Neural cell (in vitro differentiated cells): Measurements from ENCODE around the gene CCDC174. TPM values are rescaled to one million over a fixed set of nuclear protein-coding genes. Genes with fewer than 3 reads are reported as not detected.

Experiments used
- H2AFZ ChIP-seq: fragments of 200-600, 300-800 bp; sonication (generic), shearing (Covaris generic); 2 replicates; pipeline ENCODE4 v1.6.0; 2014; ENCODE audit warnings: low read depth, mild to moderate bottlenecking, antibody characterized with exemption, low read length, moderate library complexity
- H3F3A ChIP-seq: fragments of 200-600 bp; shearing (Covaris generic); 2 replicates; pipeline ENCODE4 v1.6.1; 2016; ENCODE audit warnings: mild to moderate bottlenecking, moderate library complexity, mixed read lengths, antibody characterized with exemption, low read length; ENCODE audit not compliant: insufficient read depth, poor library complexity, severe bottlenecking
- H3K27ac ChIP-seq: fragments of 200-600, 300-800 bp; sonication (generic), shearing (Covaris generic); 2 replicates; pipeline ENCODE4 v1.5.1; 2014; ENCODE audit warnings: mild to moderate bottlenecking, low read length, moderate library complexity
- H3K27me3 ChIP-seq: fragments of 300-800, 200-600 bp; sonication (generic), shearing (Covaris generic); 2 replicates; pipeline ENCODE4 v1.6.0; 2014; ENCODE audit warnings: mild to moderate bottlenecking, low read depth, low read length, moderate library complexity; ENCODE audit not compliant: insufficient read depth
- H3K36me3 ChIP-seq: fragments of 300-800, 200-600 bp; sonication (generic), shearing (Covaris generic); 2 replicates; pipeline ENCODE4 v1.5.1; 2014; ENCODE audit warnings: mild to moderate bottlenecking, antibody characterized with exemption, low read length, moderate library complexity; ENCODE audit not compliant: insufficient read depth
- H3K4me2 ChIP-seq: fragments of 300-800, 200-600 bp; sonication (generic), shearing (Covaris generic); 2 replicates; pipeline ENCODE4 v1.6.0; 2014; ENCODE audit warnings: mild to moderate bottlenecking, low read length
- H3K4me3 ChIP-seq: fragments of 300-800, 200-600 bp; sonication (generic), shearing (Covaris generic); 2 replicates; pipeline ENCODE4 v1.5.1; 2014; ENCODE audit warnings: mild to moderate bottlenecking, low read length, moderate library complexity
- H3K79me2 ChIP-seq: fragments of 200-600 bp; shearing (Covaris generic); replicated peaks from 2 replicates; pipeline ENCODE4 v1.6.0; 2014; ENCODE audit warnings: mild to moderate bottlenecking, low read length, moderate library complexity; ENCODE audit not compliant: insufficient read depth
- H3K9ac ChIP-seq: fragments of 300-800, 200-600 bp; sonication (generic), shearing (Covaris generic); 2 replicates; pipeline ENCODE4 v1.6.1; 2016; ENCODE audit warnings: mild to moderate bottlenecking, low read length, mixed read lengths
- H3K9me2 ChIP-seq: fragments of 200-600 bp; shearing (Covaris generic); 2 replicates; pipeline ENCODE4 v1.6.1; 2016; ENCODE audit warnings: mild to moderate bottlenecking, low read length, mixed read lengths; ENCODE audit not compliant: insufficient read depth
- H3K9me3 ChIP-seq: fragments of 200-600, 300-800 bp; sonication (generic), shearing (Covaris generic); 2 replicates; pipeline ENCODE4 v1.6.1; 2016; ENCODE audit warnings: mild to moderate bottlenecking, mixed run types, low read length, moderate library complexity, mixed read lengths
- H4K20me1 ChIP-seq: fragments of 200-600 bp; shearing (Covaris generic); 2 replicates; pipeline ENCODE4 v1.6.1; 2016; ENCODE audit warnings: mild to moderate bottlenecking, mixed run types; ENCODE audit not compliant: insufficient read depth
- EP300 ChIP-seq: fragments of 450-650 bp; conservative IDR thresholded peaks from 2 replicates; pipeline ENCODE4 v1.6.1; 2014; ENCODE audit warnings: antibody characterized with exemption, mild to moderate bottlenecking, moderate library complexity; ENCODE audit not compliant: poor library complexity, severe bottlenecking
- EZH2 ChIP-seq: fragments of 200-600, 300-800 bp; shearing (Covaris generic), sonication (generic); IDR thresholded peaks from 2 replicates; pipeline ENCODE4 v1.6.1; 2014; ENCODE audit warnings: antibody characterized with exemption, low read length, borderline replicate concordance, mild to moderate bottlenecking; ENCODE audit not compliant: insufficient read depth, poor library complexity, severe bottlenecking
- MXI1 ChIP-seq: fragments of 450-650 bp; conservative IDR thresholded peaks from 2 replicates; pipeline ENCODE4 v1.6.1; 2014; ENCODE audit warnings: antibody characterized with exemption, mild to moderate bottlenecking; ENCODE audit not compliant: poor library complexity, severe bottlenecking
- POLR2AphosphoS5 ChIP-seq: IDR thresholded peaks from 2 replicates; pipeline ENCODE4 v1.6.1; 2012
- RAD21 ChIP-seq: fragments of 450-650 bp; conservative IDR thresholded peaks from 2 replicates; pipeline ENCODE4 v1.6.1; 2014; ENCODE audit warnings: antibody characterized with exemption, mild to moderate bottlenecking, moderate library complexity
- SMC3 ChIP-seq: fragments of 450-650 bp; conservative IDR thresholded peaks from 2 replicates; pipeline ENCODE4 v1.6.1; 2014; ENCODE audit warnings: antibody characterized with exemption, mild to moderate bottlenecking, moderate library complexity; ENCODE audit not compliant: poor library complexity
- TAF1 ChIP-seq: IDR thresholded peaks from 2 replicates; pipeline ENCODE4 v1.6.1; 2012; ENCODE audit warnings: low read depth
- polyA plus RNA-seq: library from polyadenylated mRNA; depleted of rRNA; stranded (reverse); fragments of >200 nt; gene quantifications from 2 replicates; pipeline ENCODE4 v1.2.3, GENCODE V29; 2014
- TF ChIP-seq, protein P1 (sequence below): fragments of 450-650 bp; IDR thresholded peaks from 2 replicates; pipeline ENCODE4 v1.5.1; 2014; ENCODE audit warnings: antibody characterized with exemption, mild to moderate bottlenecking, moderate library complexity; ENCODE audit not compliant: poor library complexity, severe bottlenecking
- TF ChIP-seq, protein P2 (sequence below): IDR thresholded peaks from 2 replicates; pipeline ENCODE4 v1.6.1; 2012; ENCODE audit warnings: borderline replicate concordance

Gene CCDC174
- polyA plus RNA-seq, 1 donor from 2014 or later = 18.0 TPM

DNA sequence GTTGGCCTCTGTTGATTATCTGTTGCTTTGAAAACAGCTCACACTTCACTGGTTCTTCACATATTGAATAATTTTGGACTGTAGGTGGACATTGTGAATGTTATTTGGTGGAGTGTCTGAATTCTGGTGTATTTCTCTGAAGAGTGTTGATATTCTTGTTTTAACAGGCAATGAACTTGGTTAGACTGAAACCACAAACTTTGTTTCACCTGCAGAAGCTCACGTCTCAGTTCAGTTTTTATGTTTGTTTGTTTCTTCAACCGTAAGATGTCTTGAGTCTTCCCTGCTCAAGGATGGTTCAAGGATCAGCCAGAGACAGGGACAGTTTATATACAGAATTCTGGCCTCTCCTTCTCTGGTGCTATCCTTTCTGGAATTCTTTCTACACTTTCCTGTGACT, 67.0 kb downstream of the CCDC174 start:
- H3K9ac ChIP-seq = no peak overlapping the region
- no peaks in the 10 kb centered on the region for H3K9me3 ChIP-seq
- TF ChIP-seq RAD21 = no peak
- no peak for TF ChIP-seq MXI1
- TF ChIP-seq, protein P1, sequence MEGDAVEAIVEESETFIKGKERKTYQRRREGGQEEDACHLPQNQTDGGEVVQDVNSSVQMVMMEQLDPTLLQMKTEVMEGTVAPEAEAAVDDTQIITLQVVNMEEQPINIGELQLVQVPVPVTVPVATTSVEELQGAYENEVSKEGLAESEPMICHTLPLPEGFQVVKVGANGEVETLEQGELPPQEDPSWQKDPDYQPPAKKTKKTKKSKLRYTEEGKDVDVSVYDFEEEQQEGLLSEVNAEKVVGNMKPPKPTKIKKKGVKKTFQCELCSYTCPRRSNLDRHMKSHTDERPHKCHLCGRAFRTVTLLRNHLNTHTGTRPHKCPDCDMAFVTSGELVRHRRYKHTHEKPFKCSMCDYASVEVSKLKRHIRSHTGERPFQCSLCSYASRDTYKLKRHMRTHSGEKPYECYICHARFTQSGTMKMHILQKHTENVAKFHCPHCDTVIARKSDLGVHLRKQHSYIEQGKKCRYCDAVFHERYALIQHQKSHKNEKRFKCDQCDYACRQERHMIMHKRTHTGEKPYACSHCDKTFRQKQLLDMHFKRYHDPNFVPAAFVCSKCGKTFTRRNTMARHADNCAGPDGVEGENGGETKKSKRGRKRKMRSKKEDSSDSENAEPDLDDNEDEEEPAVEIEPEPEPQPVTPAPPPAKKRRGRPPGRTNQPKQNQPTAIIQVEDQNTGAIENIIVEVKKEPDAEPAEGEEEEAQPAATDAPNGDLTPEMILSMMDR = no peak
- no peak for TF ChIP-seq TAF1
- no peak for TF ChIP-seq SMC3
- no peak for TF ChIP-seq POLR2AphosphoS5
- no peak for TF ChIP-seq EP300
- TF ChIP-seq, protein P2, sequence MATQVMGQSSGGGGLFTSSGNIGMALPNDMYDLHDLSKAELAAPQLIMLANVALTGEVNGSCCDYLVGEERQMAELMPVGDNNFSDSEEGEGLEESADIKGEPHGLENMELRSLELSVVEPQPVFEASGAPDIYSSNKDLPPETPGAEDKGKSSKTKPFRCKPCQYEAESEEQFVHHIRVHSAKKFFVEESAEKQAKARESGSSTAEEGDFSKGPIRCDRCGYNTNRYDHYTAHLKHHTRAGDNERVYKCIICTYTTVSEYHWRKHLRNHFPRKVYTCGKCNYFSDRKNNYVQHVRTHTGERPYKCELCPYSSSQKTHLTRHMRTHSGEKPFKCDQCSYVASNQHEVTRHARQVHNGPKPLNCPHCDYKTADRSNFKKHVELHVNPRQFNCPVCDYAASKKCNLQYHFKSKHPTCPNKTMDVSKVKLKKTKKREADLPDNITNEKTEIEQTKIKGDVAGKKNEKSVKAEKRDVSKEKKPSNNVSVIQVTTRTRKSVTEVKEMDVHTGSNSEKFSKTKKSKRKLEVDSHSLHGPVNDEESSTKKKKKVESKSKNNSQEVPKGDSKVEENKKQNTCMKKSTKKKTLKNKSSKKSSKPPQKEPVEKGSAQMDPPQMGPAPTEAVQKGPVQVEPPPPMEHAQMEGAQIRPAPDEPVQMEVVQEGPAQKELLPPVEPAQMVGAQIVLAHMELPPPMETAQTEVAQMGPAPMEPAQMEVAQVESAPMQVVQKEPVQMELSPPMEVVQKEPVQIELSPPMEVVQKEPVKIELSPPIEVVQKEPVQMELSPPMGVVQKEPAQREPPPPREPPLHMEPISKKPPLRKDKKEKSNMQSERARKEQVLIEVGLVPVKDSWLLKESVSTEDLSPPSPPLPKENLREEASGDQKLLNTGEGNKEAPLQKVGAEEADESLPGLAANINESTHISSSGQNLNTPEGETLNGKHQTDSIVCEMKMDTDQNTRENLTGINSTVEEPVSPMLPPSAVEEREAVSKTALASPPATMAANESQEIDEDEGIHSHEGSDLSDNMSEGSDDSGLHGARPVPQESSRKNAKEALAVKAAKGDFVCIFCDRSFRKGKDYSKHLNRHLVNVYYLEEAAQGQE = no peak
- no peak for TF ChIP-seq EZH2
- H3K27ac ChIP-seq = no peak overlapping the region
- no peak overlapping the region for H3K4me3 ChIP-seq
- H3F3A ChIP-seq = no peaks in the 10 kb centered on the region
- H3K27me3 ChIP-seq = no peaks in the 10 kb centered on the region
- H2AFZ ChIP-seq = no peak overlapping the region
- H3K9me2 ChIP-seq = no peaks in the 10 kb centered on the region
- H3K36me3 ChIP-seq = no peaks in the 10 kb centered on the region
- no peak overlapping the region for H3K4me2 ChIP-seq
- H4K20me1 ChIP-seq = no peaks in the 10 kb centered on the region
- H3K79me2 ChIP-seq = no peaks in the 10 kb centered on the region

DNA sequence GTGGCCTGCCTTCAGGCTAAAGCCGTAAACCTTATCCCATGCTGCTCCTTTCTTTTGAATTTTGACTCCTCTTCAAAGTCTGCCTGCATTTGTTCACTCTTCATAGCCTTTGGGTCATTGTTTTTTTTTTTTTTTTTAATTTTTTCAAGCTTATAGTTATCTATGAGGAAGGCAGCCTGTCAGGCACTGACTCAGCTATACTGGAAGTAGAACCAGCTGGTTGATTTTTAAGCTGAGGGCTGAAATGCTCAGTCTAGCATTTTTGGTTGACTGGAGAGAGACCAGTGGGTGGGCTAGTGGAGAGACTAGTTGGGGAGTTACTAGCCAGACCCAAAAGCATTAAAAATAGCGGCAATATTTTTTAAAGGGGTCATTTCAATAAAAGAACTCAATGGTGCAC, 67.4 kb downstream of the CCDC174 start:
- no peaks in the 10 kb centered on the region for H4K20me1 ChIP-seq
- TF ChIP-seq EZH2 (no peak), TAF1 (no peak), POLR2AphosphoS5 (no peak)
- TF ChIP-seq, protein P2 = no peak
- TF ChIP-seq, protein P1 = no peak
- no peak overlapping the region for H2AFZ ChIP-seq
- H3K36me3 ChIP-seq = no peaks in the 10 kb centered on the region
- no peak overlapping the region for H3K9ac ChIP-seq
- no peak overlapping the region for H3K4me3 ChIP-seq
- H3K27me3 ChIP-seq = no peaks in the 10 kb centered on the region
- H3K27ac ChIP-seq = no peak overlapping the region
- no peak overlapping the region for H3K4me2 ChIP-seq
- no peaks in the 10 kb centered on the region for H3K9me3 ChIP-seq
- H3K9me2 ChIP-seq = no peaks in the 10 kb centered on the region
- H3K79me2 ChIP-seq = no peaks in the 10 kb centered on the region
- no peaks in the 10 kb centered on the region for H3F3A ChIP-seq
